Activated T-helper 17 cell treated with anti-CD3 and anti-CD28 coated beads, Interleukin-2, amount 50 U/mL, for 72 hours (primary cell): Measurements from ENCODE around the gene UGT2B11. TPM values are rescaled to one million over a fixed set of nuclear protein-coding genes. Genes with fewer than 3 reads are reported as not detected.

Experiments
- total RNA-seq, 2 donors: library from RNA; stranded (reverse); gene quantifications; one replicate each; pipeline ENCODE4 v1.2.3, GENCODE V29; 2022

The UGT2B11 gene
- total RNA-seq, 2 donors from 2014 or later = not detected

Other genes with a start within 250 kb of the UGT2B11 start
- gene UGT2B7, start 118.3 kb downstream of the UGT2B11 start, total RNA-seq = not detected
- not detected for gene UGT2B28, start 65.7 kb upstream of the UGT2B11 start, total RNA-seq